ENCODE data around the gene FAM161A.
"Not testable (repeated sequence)": the region's sequence is repeated elsewhere in the genome, so short reads cannot be mapped to it uniquely, and the experiment has no call there.

Gene FAM161A

GRCh38 chr2:61853847-61854563 lies at the start of gene FAM161A:
TSS of gene FAM161A (minus strand) at chr2:61854060. CDS start at chr2:61854041, 19 bp downstream.
- H3K27ac ChIP-seq: peak within 1 kb of the TSS; percentile 40
- no peak for DNase-seq (ENCODE audit: low read depth, low spot score)

GRCh38 chr2:61900281-61900680 lies 46.4 kb upstream of the FAM161A start:
- no peak for DNase-seq (ENCODE audit: low read depth, low spot score)
- no peak overlapping the region for H3K27ac ChIP-seq

- DNase-seq (ENCODE audit: low read depth, low spot score): no peak
- H3K27ac ChIP-seq: no peak overlapping the region
Measured at GRCh38 chr2:61898810-61899209, 45.0 kb upstream of the FAM161A start.

- H3K27ac ChIP-seq: peak within 1 kb of the TSS; percentile 86
- peak; percentile 18 for DNase-seq (ENCODE audit: low read depth, low spot score)
Measured at GRCh38 chr2:61888267-61889055, 34.6 kb upstream of the FAM161A start, which contains the start of gene CCT4. TSS of gene CCT4 (minus strand) at chr2:61888656. CDS start at chr2:61888507, 149 bp downstream.

GRCh38 chr2:61887717-61888266 lies 33.9 kb upstream of the FAM161A start:
- H3K27ac ChIP-seq: peak overlapping the region; percentile 86
- DNase-seq (ENCODE audit: low read depth, low spot score): no peak

GRCh38 chr2:61885896-61886603 lies 32.2 kb upstream of the FAM161A start:
- no peak for DNase-seq (ENCODE audit: low read depth, low spot score)
- no peak overlapping the region for H3K27ac ChIP-seq

GRCh38 chr2:61882850-61883249 lies 29.0 kb upstream of the FAM161A start:
- no peak overlapping the region for H3K27ac ChIP-seq
- DNase-seq (ENCODE audit: low read depth, low spot score): no peak

GRCh38 chr2:61879351-61879750 lies 25.5 kb upstream of the FAM161A start:
- DNase-seq (ENCODE audit: low read depth, low spot score): not testable (repeated sequence)
- peak overlapping the region; percentile 54 for H3K27ac ChIP-seq

- H3K27ac ChIP-seq: peak overlapping the region; percentile 54
- no peak for DNase-seq (ENCODE audit: low read depth, low spot score)
Measured at GRCh38 chr2:61878761-61879160, 24.9 kb upstream of the FAM161A start.

- H3K27ac ChIP-seq: peak overlapping the region; percentile 54
- DNase-seq (ENCODE audit: low read depth, low spot score): no peak
Measured at GRCh38 chr2:61877571-61878245, 23.8 kb upstream of the FAM161A start.

GRCh38 chr2:61876400-61876799 lies 22.5 kb upstream of the FAM161A start:
- no peak for DNase-seq (ENCODE audit: low read depth, low spot score)
- H3K27ac ChIP-seq: no peak overlapping the region

GRCh38 chr2:61866482-61867089 lies 12.7 kb upstream of the FAM161A start:
- H3K27ac ChIP-seq; DNase-seq (ENCODE audit: low read depth, low spot score): not testable (repeated sequence)

- no peak overlapping the region for H3K27ac ChIP-seq
Measured at GRCh38 chr2:61862085-61862484, 8.2 kb upstream of the FAM161A start.

GRCh38 chr2:61857224-61857623 lies 3.4 kb upstream of the FAM161A start:
- DNase-seq (ENCODE audit: low read depth, low spot score): no peak
- H3K27ac ChIP-seq: no peak overlapping the region

More at GRCh38 chr2:61862085-61862484, 8.2 kb upstream of the FAM161A start:
- DNase-seq (ENCODE audit: low read depth, low spot score): no peak

GRCh38 chr2:61855318-61855613 lies 1.4 kb upstream of the FAM161A start:
- no peak for DNase-seq (ENCODE audit: low read depth, low spot score)
- H3K27ac ChIP-seq: peak overlapping the region; percentile 40

- peak overlapping the region; percentile 40 for H3K27ac ChIP-seq
- DNase-seq (ENCODE audit: low read depth, low spot score): peak; percentile 93
Measured at GRCh38 chr2:61854564-61855317, 881 bp upstream of the FAM161A start.

GRCh38 chr2:61853086-61853846 lies 594 bp downstream of the FAM161A start:
- H3K27ac ChIP-seq: peak overlapping the region; percentile 40
- no peak for DNase-seq (ENCODE audit: low read depth, low spot score)

GRCh38 chr2:61851270-61851669 lies 2.6 kb downstream of the FAM161A start:
- not testable (repeated sequence) for DNase-seq (ENCODE audit: low read depth, low spot score); H3K27ac ChIP-seq

Data from epithelial cell of prostate (primary cell).